Stimulated activated naive CD8-positive, alpha-beta T cell treated with anti-CD3 and anti-CD28 coated beads, Interleukin-15, Interleukin-2, amounts not matched to agents 100 U/mL and 50 U/mL, for 24 hours (primary cell): ENCODE measurements around the gene TP73.

Experiments used
- ATAC-seq: fragments of 150-1000 bp; cut with Tn5 transposase; one replicate; pipeline ENCODE4 v1.10.0; 2021
- DNase-seq: peaks from one replicate; pipeline ENCODE4 v3.0.0; 2021

TP73 gene

DNA sequence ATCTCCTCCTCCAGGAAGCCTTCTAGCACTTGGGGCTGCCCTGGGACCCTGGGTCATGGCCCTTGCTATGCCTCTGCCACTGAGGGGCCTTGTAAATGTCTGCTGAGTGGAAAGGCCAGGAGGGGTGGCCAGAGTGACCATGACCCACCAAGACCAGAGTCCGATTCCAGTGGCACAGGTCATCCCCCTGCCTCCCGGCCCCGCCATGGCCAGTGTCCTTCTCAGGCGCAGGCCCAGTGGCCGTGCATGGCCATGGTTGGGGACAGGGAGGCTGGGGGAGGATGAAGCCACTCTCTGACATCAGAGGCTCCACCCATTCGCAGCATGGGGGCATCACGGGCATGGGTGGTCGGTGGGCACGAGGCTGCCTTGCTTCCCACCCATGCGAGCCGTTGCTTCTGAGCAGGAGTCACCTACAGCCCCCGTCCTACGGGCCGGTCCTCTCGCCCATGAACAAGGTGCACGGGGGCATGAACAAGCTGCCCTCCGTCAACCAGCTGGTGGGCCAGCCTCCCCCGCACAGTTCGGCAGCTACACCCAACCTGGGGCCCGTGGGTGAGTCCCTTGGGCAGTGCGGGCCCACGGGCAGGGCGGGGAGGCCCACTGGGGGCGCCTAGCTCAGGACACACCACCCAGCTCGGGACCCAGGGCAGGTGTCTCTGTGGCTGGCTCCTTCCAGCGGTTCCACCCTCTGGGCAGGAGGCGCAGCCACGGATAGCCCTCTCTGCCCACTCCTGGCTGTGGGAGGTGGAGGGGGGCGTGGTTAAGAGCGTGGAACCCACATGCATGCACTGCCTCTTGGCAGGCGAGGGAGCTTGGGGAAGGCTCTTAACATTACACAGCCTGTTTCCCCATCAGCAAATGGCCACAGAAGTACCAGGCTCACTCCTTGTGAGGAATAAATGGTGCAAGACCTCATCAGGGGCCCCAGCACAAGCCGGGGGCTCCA lies 77.6 kb downstream of the TP73 start:
- no peak for DNase-seq
- ATAC-seq = no peak

DNA sequence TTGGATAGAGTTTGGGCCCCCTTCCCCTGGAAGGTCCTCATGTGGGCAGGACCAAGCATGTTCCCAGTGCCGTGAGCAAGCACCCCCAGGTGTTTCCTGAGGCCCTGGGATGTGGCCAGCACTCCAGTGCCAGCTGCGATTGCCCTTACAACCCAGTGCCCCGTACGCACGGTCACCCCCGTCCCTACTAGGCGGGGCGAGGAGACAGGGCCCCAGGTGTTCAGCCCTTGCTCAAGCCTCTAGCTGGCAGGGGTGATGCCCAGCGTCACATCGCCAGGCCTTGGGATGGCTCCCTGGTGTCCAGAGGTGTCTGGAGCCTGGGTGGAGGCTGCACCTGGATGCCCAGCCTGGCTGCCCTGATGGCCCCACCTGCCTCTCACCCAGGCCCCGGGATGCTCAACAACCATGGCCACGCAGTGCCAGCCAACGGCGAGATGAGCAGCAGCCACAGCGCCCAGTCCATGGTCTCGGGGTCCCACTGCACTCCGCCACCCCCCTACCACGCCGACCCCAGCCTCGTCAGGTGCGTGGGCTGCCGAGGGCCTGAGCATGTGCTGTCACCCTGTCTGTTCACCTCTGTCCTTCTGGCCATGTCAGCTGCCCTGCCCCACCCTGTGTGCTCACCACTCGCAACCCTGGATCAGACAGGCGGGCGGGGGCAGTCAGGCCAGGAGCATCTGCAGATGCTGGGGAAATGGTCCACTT lies 78.4 kb downstream of the TP73 start:
- no peak for DNase-seq
- no peak for ATAC-seq

DNA sequence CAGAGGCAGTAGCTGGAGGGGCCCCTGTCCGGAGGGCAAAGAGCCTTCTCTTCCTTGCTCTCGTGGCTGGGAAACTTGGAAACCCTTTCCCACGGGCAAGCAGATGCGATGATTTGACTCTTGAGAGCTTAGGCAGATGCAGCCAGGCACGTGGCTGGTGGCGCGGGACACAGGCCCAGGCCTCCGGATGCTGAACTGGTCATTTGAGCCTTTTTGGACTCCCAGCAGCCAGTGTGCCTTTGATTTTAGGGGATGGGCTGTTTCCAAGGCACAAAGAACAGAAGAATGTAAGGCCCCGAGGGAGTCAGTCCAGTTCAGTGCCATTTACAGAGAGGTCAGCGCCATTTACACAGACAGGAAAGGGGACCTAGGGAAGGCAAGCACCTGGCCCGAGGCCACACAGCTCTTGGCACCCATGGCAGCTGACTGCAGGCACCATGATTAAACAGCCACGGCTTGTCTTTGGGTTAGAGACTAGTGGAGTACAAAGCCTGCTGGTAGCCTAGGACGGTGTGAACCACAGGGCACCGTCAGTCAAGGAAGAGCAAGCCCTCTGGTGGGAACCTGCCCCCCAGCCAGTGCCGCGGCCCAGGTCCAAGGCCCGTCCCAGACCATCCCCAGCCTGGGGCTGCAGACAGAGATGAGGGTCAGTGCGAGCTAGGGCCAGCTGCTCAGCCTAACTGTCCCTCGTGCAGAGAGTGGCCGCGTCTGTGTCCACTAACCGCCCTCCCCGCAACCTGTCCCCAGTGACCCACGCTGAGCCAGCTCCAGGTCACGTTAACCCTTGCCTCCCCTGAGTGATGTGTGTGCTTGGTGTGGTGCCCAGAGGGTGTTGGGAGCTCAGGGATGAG lies 79.5 kb downstream of the TP73 start:
- ATAC-seq (no peak), DNase-seq (no peak)

DNA sequence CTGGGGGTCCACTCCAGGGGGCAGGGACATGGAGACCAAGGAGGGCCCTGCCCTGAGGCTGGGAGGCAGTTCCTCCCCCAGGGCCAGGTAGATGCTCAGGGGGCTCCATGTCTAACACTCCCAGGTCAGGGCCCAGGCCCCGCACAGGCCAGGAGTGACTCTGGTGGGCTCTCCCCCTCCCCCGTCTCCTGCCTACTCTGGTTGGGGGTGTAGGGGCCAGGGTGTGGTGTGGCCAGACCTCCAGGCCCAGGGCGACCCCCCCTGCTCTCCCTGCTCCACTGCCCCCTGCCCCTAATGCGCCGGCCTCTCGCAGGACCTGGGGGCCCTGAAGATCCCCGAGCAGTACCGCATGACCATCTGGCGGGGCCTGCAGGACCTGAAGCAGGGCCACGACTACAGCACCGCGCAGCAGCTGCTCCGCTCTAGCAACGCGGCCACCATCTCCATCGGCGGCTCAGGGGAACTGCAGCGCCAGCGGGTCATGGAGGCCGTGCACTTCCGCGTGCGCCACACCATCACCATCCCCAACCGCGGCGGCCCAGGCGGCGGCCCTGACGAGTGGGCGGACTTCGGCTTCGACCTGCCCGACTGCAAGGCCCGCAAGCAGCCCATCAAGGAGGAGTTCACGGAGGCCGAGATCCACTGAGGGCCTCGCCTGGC lies 80.2 kb downstream of the TP73 start:
- ATAC-seq (no peak), DNase-seq (no peak)

DNA sequence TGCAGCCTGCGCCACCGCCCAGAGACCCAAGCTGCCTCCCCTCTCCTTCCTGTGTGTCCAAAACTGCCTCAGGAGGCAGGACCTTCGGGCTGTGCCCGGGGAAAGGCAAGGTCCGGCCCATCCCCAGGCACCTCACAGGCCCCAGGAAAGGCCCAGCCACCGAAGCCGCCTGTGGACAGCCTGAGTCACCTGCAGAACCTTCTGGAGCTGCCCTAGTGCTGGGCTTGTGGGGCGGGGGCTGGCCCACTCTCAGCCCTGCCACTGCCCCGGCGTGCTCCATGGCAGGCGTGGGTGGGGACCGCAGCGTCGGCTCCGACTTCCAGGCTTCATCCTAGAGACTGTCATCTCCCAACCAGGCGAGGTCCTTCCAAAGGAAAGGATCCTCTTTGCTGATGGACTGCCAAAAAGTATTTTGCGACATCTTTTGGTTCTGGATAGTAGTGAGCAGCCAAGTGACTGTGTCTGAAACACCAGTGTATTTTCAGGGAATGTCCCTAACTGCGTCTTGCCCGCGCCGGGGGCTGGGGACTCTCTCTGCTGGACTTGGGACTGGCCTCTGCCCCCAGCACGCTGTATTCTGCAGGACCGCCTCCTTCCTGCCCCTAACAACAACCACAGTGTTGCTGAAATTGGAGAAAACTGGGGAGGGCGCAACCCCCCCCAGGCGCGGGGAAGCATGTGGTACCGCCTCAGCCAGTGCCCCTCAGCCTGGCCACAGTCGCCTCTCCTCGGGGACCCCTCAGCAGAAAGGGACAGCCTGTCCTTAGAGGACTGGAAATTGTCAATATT lies 81.0 kb downstream of the TP73 start:
- ATAC-seq (no peak), DNase-seq (no peak)

DNA sequence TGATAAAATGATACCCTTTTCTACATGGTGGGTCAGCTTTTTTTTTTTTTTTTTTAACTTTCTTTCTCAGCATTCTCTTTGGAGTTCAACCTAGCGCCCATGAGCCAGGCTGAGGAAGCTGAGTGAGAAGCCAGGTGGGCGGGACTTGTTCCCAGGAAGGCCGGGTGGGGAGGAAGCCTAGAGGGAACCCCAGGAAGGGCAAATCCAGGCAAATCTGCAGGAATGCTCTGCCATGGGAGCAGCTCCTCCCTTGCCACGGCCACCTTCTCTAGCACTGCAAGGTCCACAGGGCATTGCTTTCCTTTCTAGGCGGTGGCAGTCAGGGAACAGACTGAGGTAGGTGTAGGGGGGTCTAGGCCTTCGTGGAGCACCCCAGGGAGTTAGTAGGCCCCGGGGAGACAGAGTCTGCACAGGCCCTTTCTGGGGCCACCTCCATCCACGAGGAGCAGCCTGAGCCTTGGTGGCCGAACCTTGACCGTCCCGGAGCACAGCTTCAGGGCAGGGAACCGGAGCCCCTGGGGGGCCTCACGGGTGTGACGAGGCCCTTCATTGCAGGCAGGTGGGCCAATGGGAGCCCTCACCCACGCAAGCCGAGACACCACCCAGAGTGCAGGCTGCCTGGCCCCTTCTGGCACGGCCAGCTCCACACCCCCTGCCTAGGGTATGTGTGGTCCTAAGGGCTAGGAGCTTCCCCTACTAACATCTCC lies 81.7 kb downstream of the TP73 start:
- ATAC-seq = no peak
- DNase-seq = no peak

DNA sequence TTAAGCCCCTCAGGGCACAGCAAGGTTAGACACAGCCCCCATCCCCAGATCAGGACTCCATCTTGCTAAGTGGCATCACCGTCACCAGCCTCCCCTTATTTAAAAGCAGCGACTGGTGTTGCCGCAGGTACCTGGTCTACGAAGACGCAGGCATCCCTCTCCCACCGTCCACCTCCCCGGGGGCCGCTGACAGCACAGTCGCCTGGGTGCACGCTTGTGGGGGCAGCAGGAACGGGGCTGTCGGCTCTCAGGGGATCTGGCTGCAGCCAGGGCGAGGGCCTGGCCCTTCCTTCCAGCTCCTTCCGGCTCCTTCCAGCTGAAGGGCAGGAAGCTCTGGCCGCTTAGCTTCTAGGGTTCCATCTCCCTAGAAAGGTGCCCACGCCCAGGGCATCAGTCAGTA lies 82.3 kb downstream of the TP73 start:
- no peak for DNase-seq
- no peak for ATAC-seq

DNA sequence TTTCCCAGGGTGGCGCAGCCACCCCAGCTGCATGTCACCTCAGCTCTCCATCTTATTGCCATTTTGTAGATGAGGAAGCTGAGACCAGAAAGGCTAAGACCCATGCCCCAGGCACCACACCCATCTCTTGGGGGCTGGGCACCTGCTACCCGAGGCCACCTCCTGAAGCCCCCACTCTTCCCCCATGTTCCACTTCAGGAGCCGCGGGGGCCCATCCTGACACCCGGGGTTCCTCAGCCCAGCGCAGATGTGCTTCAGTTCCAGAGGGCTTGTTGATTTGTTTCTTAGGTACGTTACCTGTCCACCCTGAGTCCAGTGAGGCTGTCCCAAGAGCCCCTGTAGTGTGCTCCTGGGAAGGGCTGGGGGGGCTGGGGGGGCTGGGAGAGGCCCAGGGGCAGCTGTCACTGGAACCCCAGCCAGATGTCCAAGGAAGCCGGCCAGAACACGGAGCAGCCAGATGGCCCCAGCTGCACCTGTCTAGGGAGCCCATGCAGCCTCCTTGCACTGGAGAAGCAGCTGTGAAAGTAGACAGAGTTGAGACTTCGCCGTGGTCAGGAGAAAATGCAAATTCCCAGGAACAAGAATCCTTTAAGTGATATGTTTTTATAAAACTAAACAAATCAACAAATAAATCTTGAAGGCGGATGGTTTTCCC lies 82.8 kb downstream of the TP73 start:
- no peak for ATAC-seq

DNA sequence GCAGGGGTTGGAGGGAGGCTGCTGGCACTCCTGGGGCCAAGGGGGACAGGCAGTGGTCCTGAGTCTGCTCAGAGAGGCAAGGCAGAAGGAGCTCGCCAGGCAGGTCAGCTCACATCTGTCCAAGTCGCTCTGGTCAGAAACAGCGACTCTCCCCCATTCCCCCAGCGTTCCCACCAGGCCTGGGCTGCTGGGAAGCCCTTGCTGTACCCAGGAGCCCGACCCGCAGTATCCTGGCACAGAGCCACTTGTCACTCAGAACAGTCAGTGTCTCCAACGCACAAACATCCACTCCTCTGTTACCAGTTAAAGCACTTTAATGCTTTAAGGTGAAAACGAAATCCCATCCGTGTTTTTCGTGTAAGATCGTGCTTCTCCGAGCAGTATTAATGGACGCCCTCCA lies 83.4 kb downstream of the TP73 start:
- ATAC-seq (no peak), DNase-seq (no peak)

More for the DNA sequence above, 82.8 kb downstream of the TP73 start:
- DNase-seq = no peak

DNA sequence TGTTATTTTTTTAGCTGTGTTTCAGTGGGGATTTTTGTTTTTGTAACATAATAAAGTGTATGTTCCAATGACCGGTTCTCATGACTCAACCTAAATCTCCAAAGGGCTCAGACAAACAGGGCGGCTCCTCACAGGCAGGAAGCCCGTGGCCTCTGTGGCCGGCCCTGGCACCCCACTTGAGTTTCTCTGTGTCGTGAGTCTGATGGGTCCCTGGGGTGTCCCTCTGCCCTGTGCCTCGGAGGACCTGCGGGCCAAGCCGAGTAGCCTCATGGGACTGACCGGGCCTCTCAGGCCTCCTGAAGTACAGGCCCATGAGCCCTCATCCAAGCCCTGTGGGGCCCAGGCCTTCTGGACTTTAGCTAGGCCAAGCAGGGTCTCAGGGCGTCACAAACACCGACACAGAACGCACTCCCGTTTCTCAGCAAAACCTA lies 83.8 kb downstream of the TP73 start:
- DNase-seq = no peak
- ATAC-seq = no peak

DNA sequence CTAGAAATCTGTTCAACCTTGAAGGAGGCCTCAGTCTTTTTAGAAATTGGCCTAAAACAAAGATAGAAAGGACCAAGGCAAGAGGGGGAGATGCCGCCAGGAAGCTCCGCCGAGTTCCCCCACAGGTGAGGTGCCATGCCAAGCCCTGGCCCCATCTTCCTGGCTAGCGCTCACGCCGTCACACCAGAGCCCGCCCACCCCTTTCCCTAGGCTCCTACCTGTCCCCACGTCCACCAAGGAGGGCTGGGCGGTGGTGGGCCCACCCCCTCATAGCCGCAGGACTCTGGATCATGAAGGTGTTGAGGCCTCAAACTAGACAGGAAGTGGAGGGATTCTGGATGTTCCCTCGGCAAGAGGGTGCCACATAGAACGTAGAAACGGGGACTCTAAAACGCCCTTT lies 84.4 kb downstream of the TP73 start:
- no peak for ATAC-seq
- no peak for DNase-seq

DNA sequence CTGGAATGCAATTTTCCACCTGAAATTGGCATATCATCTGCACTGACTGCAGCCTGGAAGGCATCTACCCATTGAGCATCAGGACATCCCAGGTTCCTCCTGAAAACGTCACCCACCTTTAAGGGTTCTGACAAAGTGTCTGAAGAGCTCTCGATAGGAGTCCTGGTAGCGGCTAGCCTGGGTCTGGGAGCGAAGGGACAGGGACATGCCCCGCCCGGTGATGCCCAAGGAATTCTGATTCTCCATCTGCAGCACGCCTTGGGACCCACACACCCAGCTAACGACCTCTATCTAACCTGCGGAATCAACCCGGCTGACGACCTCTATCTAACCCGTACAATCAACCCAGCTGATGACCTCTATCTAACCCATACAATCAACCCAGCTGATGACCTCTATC lies 86.6 kb downstream of the TP73 start:
- ATAC-seq = no peak
- no peak for DNase-seq

DNA sequence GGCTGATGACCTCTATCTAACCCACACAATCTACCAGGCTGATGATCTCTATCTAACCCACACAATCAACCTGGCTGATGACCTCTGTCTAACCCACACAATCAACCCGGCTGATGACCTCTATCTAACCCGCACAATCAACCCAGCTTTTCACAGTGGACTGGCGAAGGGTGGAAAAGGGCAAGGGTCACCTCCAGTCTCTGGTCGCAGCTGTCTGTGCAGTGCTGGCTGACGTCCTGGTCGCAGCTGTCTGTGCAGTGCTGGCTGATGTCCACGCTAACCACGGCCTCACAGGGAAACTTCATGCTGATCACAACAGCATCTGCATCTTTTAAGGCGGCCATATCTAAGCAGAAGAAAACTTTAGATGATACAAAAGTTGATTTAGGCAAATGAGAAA lies 87.7 kb downstream of the TP73 start:
- no peak for ATAC-seq
- DNase-seq = no peak

DNA sequence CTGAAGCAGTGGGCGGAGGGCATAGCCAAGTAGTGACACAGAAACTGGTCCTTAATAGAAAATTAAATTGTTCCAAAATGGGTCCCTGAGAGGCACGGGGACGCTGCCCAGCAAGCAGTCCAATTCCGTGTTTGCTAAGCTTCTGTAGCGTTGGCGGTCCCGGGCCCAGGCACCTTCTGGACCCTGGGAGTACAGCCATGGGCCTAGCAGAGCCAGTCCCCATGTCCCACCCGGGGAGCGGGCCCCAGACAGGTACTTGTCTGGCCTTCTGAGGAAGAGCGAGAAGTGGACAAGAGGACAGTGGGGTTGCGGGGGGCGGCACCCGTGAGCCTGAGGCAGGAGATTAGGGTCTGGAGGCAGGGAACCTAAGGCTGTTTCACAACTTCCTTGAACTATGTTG lies 88.4 kb downstream of the TP73 start:
- no peak for ATAC-seq
- no peak for DNase-seq

DNA sequence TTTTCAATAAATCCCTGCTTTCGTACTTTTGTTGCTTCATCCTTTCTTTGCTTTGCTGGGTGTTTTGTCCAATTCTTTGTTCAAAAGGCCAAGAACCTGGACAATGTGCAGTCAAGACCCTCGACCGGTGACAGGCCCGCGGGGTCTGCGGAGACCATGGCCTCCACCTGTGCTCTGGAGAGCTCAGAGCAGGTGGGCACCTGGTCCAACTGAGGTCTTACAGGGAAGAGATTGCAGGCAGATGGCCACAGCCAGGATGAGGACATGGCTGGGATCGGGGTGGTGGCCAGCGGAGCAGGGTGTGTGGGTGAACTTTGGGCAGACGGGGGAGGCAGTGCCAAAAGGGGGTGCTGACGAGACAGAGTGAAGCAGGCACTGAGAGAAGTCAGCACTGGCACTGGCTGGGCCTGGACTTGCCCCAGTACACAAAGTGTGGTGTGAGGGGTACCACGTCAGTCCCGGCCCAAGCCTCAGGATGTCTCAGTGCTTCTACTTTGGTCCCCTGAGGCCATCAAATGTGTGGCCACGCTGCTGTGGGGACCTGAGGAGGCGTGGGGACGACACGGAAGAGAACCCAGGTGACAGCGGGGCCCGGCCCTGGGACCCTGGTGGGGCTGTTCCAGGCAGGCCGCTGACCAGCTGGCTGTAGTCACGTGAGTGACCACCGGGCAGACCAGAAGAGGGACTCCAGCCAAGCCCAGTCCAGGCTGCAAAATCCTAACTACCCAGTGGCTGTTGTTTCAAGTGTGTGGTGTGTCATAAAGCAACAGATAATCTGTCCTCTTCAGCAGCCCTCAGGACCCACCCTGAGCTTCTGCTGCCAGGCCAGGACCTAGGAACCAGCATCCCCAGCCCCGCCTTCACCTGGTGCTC lies 89.5 kb downstream of the TP73 start:
- DNase-seq (no peak), ATAC-seq (no peak)

DNA sequence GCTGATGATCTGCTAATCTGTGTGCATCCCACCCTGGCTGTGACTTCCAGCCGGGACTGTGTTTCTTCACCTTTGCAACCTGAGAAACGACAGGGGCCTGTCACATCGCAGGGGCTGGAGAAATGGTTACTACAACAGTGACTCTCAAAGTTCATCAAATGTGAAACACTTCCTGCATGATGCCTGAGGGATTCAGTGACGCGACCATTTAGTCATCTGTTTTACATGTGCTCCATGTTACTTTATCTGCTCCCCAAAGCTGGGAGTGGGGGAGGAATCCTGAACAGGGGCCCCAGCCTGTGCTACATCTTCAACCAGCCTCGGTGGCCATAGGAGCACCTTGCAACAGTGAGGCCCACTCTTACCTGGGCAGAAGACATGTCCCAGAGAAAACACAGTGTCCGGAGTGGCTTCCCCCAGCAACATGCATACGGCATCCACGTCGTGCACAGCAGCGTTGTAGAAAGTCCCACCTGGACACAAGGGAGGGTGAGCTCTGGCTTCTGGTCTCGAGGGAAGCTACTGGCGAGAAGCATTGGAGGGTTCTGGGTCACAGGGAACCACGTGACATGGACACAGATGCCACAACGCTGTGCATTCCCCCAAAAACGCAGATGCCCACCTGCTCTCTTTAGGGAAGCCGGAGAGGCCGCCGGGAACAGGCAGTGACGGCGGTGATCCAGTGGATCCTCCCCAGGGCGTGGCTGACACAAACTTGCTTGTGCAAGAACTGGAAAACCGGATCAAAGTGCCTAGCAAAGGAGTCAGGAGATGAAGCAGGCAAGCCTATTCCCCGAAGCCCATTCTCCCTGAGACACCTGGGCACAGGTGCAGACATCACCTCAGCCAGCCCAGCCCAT lies 90.4 kb downstream of the TP73 start:
- DNase-seq (no peak), ATAC-seq (no peak)

DNA sequence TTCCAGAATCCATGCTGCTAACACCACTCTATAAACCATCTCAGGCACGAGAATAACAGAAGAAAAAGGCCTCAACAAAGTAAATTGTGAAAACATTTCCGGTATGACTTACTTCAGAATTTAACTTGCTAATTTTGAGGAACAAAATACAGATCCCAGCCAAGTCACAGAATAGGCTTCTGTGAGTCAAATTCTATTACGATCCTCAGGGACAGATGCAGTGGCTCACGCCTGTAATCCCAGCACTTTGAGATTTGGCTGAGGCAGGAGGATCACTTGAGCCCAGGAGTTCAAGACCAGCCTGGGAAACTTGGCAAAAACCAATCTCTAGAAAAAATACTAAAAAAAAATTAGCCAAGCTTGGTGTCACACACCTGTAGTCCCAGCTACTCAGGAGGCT lies 91.1 kb downstream of the TP73 start:
- DNase-seq = no peak
- ATAC-seq = no peak

DNA sequence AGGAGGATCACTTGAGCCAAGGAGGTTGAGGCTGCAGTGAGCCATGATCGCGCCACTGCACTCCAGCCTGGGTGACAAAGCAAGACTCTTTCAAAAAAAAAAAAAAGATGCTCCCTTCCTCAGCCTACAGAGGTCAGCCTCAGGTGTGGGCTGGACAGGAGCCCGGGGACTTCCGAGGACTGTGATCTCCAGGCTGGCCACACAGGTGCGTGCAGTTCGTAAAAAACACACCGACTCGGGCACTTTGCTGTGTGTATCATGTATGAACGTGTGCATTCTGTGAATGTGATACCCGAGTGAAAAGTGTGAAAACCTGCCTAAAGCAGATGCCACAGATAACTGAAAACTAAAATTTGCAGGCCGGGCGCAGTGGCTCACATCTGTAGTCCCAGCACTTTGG lies 91.5 kb downstream of the TP73 start:
- ATAC-seq (no peak), DNase-seq (no peak)
